HEK293 (cell line): Measurements from ENCODE around the gene PDE11A.
"Not testable (repeated sequence)": the region's sequence is repeated elsewhere in the genome, so short reads cannot be mapped to it uniquely, and the experiment has no call there.

ENCODE experiments used
- CTCF ChIP-seq: fragments of 450-650 bp; formaldehyde crosslinking; IDR thresholded peaks from 2 replicates; pipeline ENCODE4 v1.5.1; 2016; ENCODE audit warnings: missing biosample characterization, missing genetic modification characterization
- KLF8 ChIP-seq: fragments of 450-650 bp; formaldehyde crosslinking; IDR thresholded peaks from 2 replicates; pipeline ENCODE4 v1.5.1; 2016; ENCODE audit warnings: missing biosample characterization, missing genetic modification characterization
- YY1 ChIP-seq: fragments of 450-650 bp; formaldehyde crosslinking; IDR thresholded peaks from 2 replicates; pipeline ENCODE4 v1.5.1; 2018; ENCODE audit warnings: missing biosample characterization, missing genetic modification characterization
- ZBTB1 ChIP-seq: fragments of 450-650 bp; formaldehyde crosslinking; IDR thresholded peaks from 2 replicates; pipeline ENCODE4 v1.5.1; 2016; ENCODE audit warnings: missing biosample characterization, missing genetic modification characterization
- ZBTB17 ChIP-seq: fragments of 450-650 bp; formaldehyde crosslinking; IDR thresholded peaks from 2 replicates; pipeline ENCODE4 v1.5.1; 2016; ENCODE audit warnings: missing biosample characterization, missing genetic modification characterization
- ZNF223 ChIP-seq: fragments of 450-650 bp; formaldehyde crosslinking; IDR thresholded peaks from 2 replicates; pipeline ENCODE4 v1.5.1; 2016; ENCODE audit warnings: missing biosample characterization, missing genetic modification characterization
- ZNF274 ChIP-seq, 2 experiments: fragments of 200-500 bp in 1 of 2; fragments of 450-650 bp in 1 of 2; sonication (Bioruptor generic) in 1 of 2; formaldehyde crosslinking in 1 of 2; IDR thresholded peaks; 2 replicates each; pipeline versions ENCODE4 v1.5.1 to v1.6.1; 2014 to 2016; ENCODE audit warnings: borderline replicate concordance in 1 of 2, inconsistent platforms in 1 of 2, low read length in 1 of 2, missing biosample characterization in 1 of 2, missing genetic modification characterization in 1 of 2
- ZNF311 ChIP-seq: fragments of 450-650 bp; formaldehyde crosslinking; IDR thresholded peaks from 2 replicates; pipeline ENCODE4 v1.5.1; 2017; ENCODE audit warnings: missing biosample characterization, missing genetic modification characterization, borderline replicate concordance
- ZNF530 ChIP-seq: fragments of 450-650 bp; formaldehyde crosslinking; IDR thresholded peaks from 2 replicates; pipeline ENCODE4 v1.5.1; 2016; ENCODE audit warnings: low read depth, missing biosample characterization, missing genetic modification characterization
- ZNF639 ChIP-seq: fragments of 450-650 bp; formaldehyde crosslinking; IDR thresholded peaks from 2 replicates; pipeline ENCODE4 v1.5.1; 2016; ENCODE audit warnings: missing biosample characterization, missing genetic modification characterization
- ZNF677 ChIP-seq: fragments of 450-650 bp; IDR thresholded peaks from 2 replicates; pipeline ENCODE4 v1.5.0; 2018; ENCODE audit warnings: missing biosample characterization, mild to moderate bottlenecking, missing genetic modification characterization, moderate library complexity
- ZNF777 ChIP-seq: fragments of 450-650 bp; formaldehyde crosslinking; IDR thresholded peaks from 2 replicates; pipeline ENCODE4 v1.5.1; 2017; ENCODE audit warnings: missing biosample characterization, missing genetic modification characterization, borderline replicate concordance
- TF ChIP-seq, protein P1 (sequence below): fragments of 450-650 bp; formaldehyde crosslinking; IDR thresholded peaks from 2 replicates; pipeline ENCODE4 v1.5.1; 2016; ENCODE audit warnings: missing biosample characterization, missing genetic modification characterization

DNA sequence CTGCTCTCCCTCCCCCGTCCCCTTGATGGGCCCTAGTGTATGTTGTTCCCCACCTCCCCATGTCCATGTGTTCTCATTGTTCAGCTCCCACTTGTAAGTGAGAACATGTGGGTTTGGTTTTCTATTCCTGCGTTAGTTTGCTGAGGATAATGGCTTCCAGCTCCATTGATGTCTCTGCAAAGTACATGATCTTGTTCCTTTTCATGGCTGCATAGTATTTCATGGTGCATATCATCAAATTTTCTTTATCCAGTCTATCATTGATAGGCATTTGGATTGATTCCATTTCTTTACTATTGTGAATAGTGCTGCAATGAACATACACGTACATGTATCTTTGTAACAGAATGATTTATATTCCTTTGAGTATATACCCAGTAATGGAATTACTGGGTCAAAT is 6.7 kb upstream of the PDE11A start:
- TF ChIP-seq, protein P1, sequence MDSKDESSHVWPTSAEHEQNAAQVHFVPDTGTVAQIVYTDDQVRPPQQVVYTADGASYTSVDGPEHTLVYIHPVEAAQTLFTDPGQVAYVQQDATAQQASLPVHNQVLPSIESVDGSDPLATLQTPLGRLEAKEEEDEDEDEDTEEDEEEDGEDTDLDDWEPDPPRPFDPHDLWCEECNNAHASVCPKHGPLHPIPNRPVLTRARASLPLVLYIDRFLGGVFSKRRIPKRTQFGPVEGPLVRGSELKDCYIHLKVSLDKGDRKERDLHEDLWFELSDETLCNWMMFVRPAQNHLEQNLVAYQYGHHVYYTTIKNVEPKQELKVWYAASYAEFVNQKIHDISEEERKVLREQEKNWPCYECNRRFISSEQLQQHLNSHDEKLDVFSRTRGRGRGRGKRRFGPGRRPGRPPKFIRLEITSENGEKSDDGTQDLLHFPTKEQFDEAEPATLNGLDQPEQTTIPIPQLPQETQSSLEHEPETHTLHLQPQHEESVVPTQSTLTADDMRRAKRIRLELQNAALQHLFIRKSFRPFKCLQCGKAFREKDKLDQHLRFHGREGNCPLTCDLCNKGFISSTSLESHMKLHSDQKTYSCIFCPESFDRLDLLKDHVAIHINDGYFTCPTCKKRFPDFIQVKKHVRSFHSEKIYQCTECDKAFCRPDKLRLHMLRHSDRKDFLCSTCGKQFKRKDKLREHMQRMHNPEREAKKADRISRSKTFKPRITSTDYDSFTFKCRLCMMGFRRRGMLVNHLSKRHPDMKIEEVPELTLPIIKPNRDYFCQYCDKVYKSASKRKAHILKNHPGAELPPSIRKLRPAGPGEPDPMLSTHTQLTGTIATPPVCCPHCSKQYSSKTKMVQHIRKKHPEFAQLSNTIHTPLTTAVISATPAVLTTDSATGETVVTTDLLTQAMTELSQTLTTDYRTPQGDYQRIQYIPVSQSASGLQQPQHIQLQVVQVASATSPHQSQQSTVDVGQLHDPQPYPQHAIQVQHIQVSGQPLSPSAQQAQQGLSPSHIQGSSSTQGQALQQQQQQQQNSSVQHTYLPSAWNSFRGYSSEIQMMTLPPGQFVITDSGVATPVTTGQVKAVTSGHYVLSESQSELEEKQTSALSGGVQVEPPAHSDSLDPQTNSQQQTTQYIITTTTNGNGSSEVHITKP (tag by site-specific recombination) = not testable (repeated sequence)
- not testable (repeated sequence) for TF ChIP-seq ZNF311 (tag by site-specific recombination); CTCF (tag by site-specific recombination); YY1 (tag by site-specific recombination); ZBTB1; KLF8 (tag by site-specific recombination); ZNF639 (tag by site-specific recombination); ZNF677; ZNF223 (tag by site-specific recombination); ZNF530 (tag by site-specific recombination); ZNF274 (IDR thresholded peaks at IDR 0.05; ENCODE audit: low read length); ZNF274 (tag by site-specific recombination; IDR thresholded peaks at IDR 0.05; ENCODE audit: borderline replicate concordance); ZBTB17; ZNF777 (tag by site-specific recombination)
